VCaP (cell line): Measurements from ENCODE around the gene GNA15.
"Not testable (repeated sequence)": the region's sequence is repeated elsewhere in the genome, so short reads cannot be mapped to it uniquely, and the experiment has no call there.

ENCODE experiments used
- H3K27ac ChIP-seq: fragments of 450-650 bp; 2 replicates; pipeline ENCODE4 v1.5.1; 2017
- CTCF ChIP-seq: fragments of 450-650 bp; conservative IDR thresholded peaks from 2 replicates; pipeline ENCODE4 v1.5.1; 2017; ENCODE audit warnings: mild to moderate bottlenecking, moderate library complexity

GNA15 gene

GRCh38 chr19:3135961-3136683, at the start of gene GNA15:
Gene GNA15, plus strand, starts transcription at chr19:3136033. Its CDS starts 418 bp downstream, at chr19:3136451.
- no peak within 1 kb of the TSS for H3K27ac ChIP-seq
- TF ChIP-seq CTCF = no peak

GRCh38 chr19:3087769-3088168, 48.1 kb upstream of the GNA15 start:
- TF ChIP-seq CTCF = no peak
- no peak overlapping the region for H3K27ac ChIP-seq

GRCh38 chr19:3089299-3089855, 46.5 kb upstream of the GNA15 start:
- not testable (repeated sequence) for H3K27ac ChIP-seq

GRCh38 chr19:3094601-3095440, 41.0 kb upstream of the GNA15 start:
- H3K27ac ChIP-seq = peak overlapping the region; percentile 68
- TF ChIP-seq CTCF = no peak

- peak overlapping the region; percentile 68; the same call in 1 of the 2 replicates for H3K27ac ChIP-seq
- no peak for TF ChIP-seq CTCF
Observed at GRCh38 chr19:3095441-3096191, 40.2 kb upstream of the GNA15 start.

GRCh38 chr19:3096267-3096901, 39.4 kb upstream of the GNA15 start:
- TF ChIP-seq CTCF = no peak
- peak overlapping the region; percentile 68; the same call in 1 of the 2 replicates for H3K27ac ChIP-seq

- no peak overlapping the region for H3K27ac ChIP-seq
- TF ChIP-seq CTCF = no peak
Observed at GRCh38 chr19:3096902-3097326, 38.9 kb upstream of the GNA15 start.
